Keratinocyte (primary cell): ENCODE measurements around the gene SERP2. TPM values are rescaled to one million over a fixed set of nuclear protein-coding genes. Genes with fewer than 3 reads are reported as not detected.

Experiments
- DNase-seq: peaks from one replicate; pipeline ENCODE4 v3.0.0-alpha.2; 2011; ENCODE audit warnings: low read depth, missing footprints, low spot score
- FAIRE-seq: peaks from 2 replicates; lab custom pipeline; 2011; peaks lifted over from hg19 to GRCh38; lab: Jason Lieb, UNC
- H2AFZ ChIP-seq: 2 replicates; pipeline ENCODE4 v1.6.0; 2012; ENCODE audit warnings: low read length, control low read depth, inconsistent platforms; ENCODE audit not compliant: control insufficient read depth
- H3K27ac ChIP-seq: 2 replicates; pipeline ENCODE4 v1.5.1; 2011; ENCODE audit warnings: low read length; ENCODE audit not compliant: control insufficient read depth, insufficient read depth
- H3K27me3 ChIP-seq: 3 replicates; pipeline ENCODE4 v1.6.0; 2011; ENCODE audit warnings: low read length; ENCODE audit not compliant: control insufficient read depth, insufficient read depth; ENCODE audit errors: extremely low read depth
- H3K36me3 ChIP-seq, 2 experiments: 2 replicates in 1 of 2; 3 replicates in 1 of 2; pipeline ENCODE4 v1.5.1; 2011; ENCODE audit warnings: low read length in 2 of 2, mild to moderate bottlenecking in 1 of 2; ENCODE audit not compliant: control insufficient read depth in 2 of 2, insufficient read depth in 2 of 2; ENCODE audit errors: extremely low read depth in 1 of 2
- H3K4me1 ChIP-seq: 3 replicates; pipeline ENCODE4 v1.5.1; 2011; ENCODE audit warnings: low read length; ENCODE audit not compliant: control insufficient read depth, insufficient read depth; ENCODE audit errors: extremely low read depth
- H3K4me2 ChIP-seq: 3 replicates; pipeline ENCODE4 v1.6.0; 2011; ENCODE audit warnings: low read depth, low read length; ENCODE audit not compliant: control insufficient read depth, insufficient read depth; ENCODE audit errors: extremely low read depth
- H3K4me3 ChIP-seq, 3 experiments: fragments of 200-600 bp in 1 of 3; sonication (generic) in 1 of 3; 2 replicates in 2 of 3; 3 replicates in 1 of 3; pipeline ENCODE4 v1.5.1; 2011 to 2016; ENCODE audit warnings: low read length in 3 of 3, mild to moderate bottlenecking in 3 of 3, control low read depth in 2 of 3, inconsistent platforms in 1 of 3, low read depth in 1 of 3, mixed read lengths in 1 of 3, mixed run types in 1 of 3, moderate library complexity in 1 of 3; ENCODE audit not compliant: control insufficient read depth in 2 of 3, insufficient read depth in 2 of 3; ENCODE audit errors: extremely low read depth in 1 of 3
- H3K79me2 ChIP-seq: 2 replicates; pipeline ENCODE4 v1.6.0; 2012; ENCODE audit warnings: low read length; ENCODE audit not compliant: control insufficient read depth, insufficient read depth
- H3K9ac ChIP-seq: 3 replicates; pipeline ENCODE4 v1.6.0; 2011; ENCODE audit warnings: low read length; ENCODE audit not compliant: control insufficient read depth, insufficient read depth; ENCODE audit errors: extremely low read depth
- H3K9me1 ChIP-seq: 3 replicates; pipeline ENCODE4 v1.6.0; 2011; ENCODE audit warnings: low read length; ENCODE audit not compliant: control insufficient read depth, insufficient read depth; ENCODE audit errors: extremely low read depth
- H3K9me3 ChIP-seq: 2 replicates; pipeline ENCODE4 v1.5.1; 2012; ENCODE audit warnings: low read depth, low read length; ENCODE audit not compliant: control insufficient read depth
- H4K20me1 ChIP-seq: 3 replicates; pipeline ENCODE4 v1.6.0; 2011; ENCODE audit warnings: low read length; ENCODE audit not compliant: control insufficient read depth, insufficient read depth; ENCODE audit errors: extremely low read depth
- CTCF ChIP-seq, 3 experiments: IDR thresholded peaks in 1 of 3; conservative IDR thresholded peaks in 1 of 3; optimal IDR thresholded peaks in 1 of 3; 2 replicates in 2 of 3; 3 replicates in 1 of 3; pipeline versions ENCODE3 to v1.5.1; 2011; ENCODE audit warnings: low read length in 3 of 3, mild to moderate bottlenecking in 3 of 3, moderate library complexity in 2 of 3, control low read depth in 1 of 3, inconsistent platforms in 1 of 3; ENCODE audit not compliant: insufficient read depth in 2 of 3; ENCODE audit errors: extremely low read depth in 1 of 3
- EZH2 ChIP-seq: IDR thresholded peaks from one replicate; pipeline ENCODE4 v1.6.1; 2012; ENCODE audit warnings: inconsistent platforms, mild to moderate bottlenecking, low read length, moderate library complexity
- dilution Hi-C: fragments of 300-500 bp; cut with MboI; formaldehyde crosslinking; loops from one replicate; pipeline ENCODE4 v1.7.0; 2020; ENCODE audit warnings: low sequenced_read_pairs; ENCODE audit not compliant: extremely low pct_ligation_motif_present
- polyA plus RNA-seq, 5 experiments: library from polyadenylated mRNA; depleted of rRNA in 3 of 5; stranded (reverse) in 3 of 5; stranded (forward) in 1 of 5; unstranded in 1 of 5; fragments of >200 nt; gene quantifications; 1 replicate in 1 of 5; 2 replicates in 3 of 5; 3 replicates in 1 of 5; pipeline versions ENCODE4 v1.2.1 to v1.2.3, GENCODE V29; 2011 to 2012; ENCODE audit warnings: missing spikeins in 2 of 5, low read depth in 1 of 5, low replicate concordance in 1 of 5

The SERP2 gene
- polyA plus RNA-seq, 1 donor (not counting 4 experiments of a cell fraction or from before 2014, with no cell fraction given), result 0.45 TPM

- H3K9me1 ChIP-seq, result no peaks in the 10 kb centered on the region
- dilution Hi-C loops, result no loop called here
- H3K4me1 ChIP-seq, result no peaks in the 10 kb centered on the region
- no peak overlapping the region for H3K9ac ChIP-seq
- TF ChIP-seq EZH2, result no peak
- TF ChIP-seq CTCF (optimal IDR thresholded peaks at IDR 0.05 in 1 of 3, IDR thresholded peaks at IDR 0.05 in 1 of 3, conservative IDR thresholded peaks at IDR 0.05 in 1 of 3; ENCODE audit: extremely low read depth in 1 of 3, insufficient read depth in 2 of 3, low read length in 3 of 3), result no peak
- H4K20me1 ChIP-seq, result no peaks in the 10 kb centered on the region
- no peaks in the 10 kb centered on the region for H3K9me3 ChIP-seq
- DNase-seq, result no peak
- H2AFZ ChIP-seq, result no peak overlapping the region
- no peaks in the 10 kb centered on the region for H3K27me3 ChIP-seq
- H3K4me3 ChIP-seq, result no peak overlapping the region
- H3K4me2 ChIP-seq, result no peak overlapping the region
- FAIRE-seq, result no peak
- no peaks in the 10 kb centered on the region for H3K36me3 ChIP-seq
- no peak overlapping the region for H3K27ac ChIP-seq
- no peaks in the 10 kb centered on the region for H3K79me2 ChIP-seq
Measured at GRCh38 chr13:44416744-44417143, 43.1 kb downstream of the SERP2 start.

GRCh38 chr13:44417446-44417845 lies 43.8 kb downstream of the SERP2 start:
- H3K4me2 ChIP-seq, result no peak overlapping the region
- no peaks in the 10 kb centered on the region for H3K27me3 ChIP-seq
- no peak for DNase-seq
- no peaks in the 10 kb centered on the region for H3K9me1 ChIP-seq
- TF ChIP-seq EZH2 (no peak), CTCF (optimal IDR thresholded peaks at IDR 0.05 in 1 of 3, IDR thresholded peaks at IDR 0.05 in 1 of 3, conservative IDR thresholded peaks at IDR 0.05 in 1 of 3; ENCODE audit: extremely low read depth in 1 of 3, insufficient read depth in 2 of 3, low read length in 3 of 3) (no peak)
- no peak overlapping the region for H2AFZ ChIP-seq
- no peaks in the 10 kb centered on the region for H3K36me3 ChIP-seq
- H3K9me3 ChIP-seq, result no peaks in the 10 kb centered on the region
- dilution Hi-C loops, result no loop called here
- H3K9ac ChIP-seq, result no peak overlapping the region
- H4K20me1 ChIP-seq, result no peaks in the 10 kb centered on the region
- no peaks in the 10 kb centered on the region for H3K4me1 ChIP-seq
- no peak for FAIRE-seq
- H3K79me2 ChIP-seq, result no peaks in the 10 kb centered on the region
- no peak overlapping the region for H3K4me3 ChIP-seq
- no peak overlapping the region for H3K27ac ChIP-seq
